ENCODE data around the gene COL23A1. TPM values are rescaled to one million over a fixed set of nuclear protein-coding genes. Genes with fewer than 3 reads are reported as not detected.
A peak's percentile ranks its signal among the peaks of the same experiment; 100 is the strongest.

The COL23A1 gene
- total RNA-seq, 1 donor from 2014 or later = 75.2 TPM

DNA sequence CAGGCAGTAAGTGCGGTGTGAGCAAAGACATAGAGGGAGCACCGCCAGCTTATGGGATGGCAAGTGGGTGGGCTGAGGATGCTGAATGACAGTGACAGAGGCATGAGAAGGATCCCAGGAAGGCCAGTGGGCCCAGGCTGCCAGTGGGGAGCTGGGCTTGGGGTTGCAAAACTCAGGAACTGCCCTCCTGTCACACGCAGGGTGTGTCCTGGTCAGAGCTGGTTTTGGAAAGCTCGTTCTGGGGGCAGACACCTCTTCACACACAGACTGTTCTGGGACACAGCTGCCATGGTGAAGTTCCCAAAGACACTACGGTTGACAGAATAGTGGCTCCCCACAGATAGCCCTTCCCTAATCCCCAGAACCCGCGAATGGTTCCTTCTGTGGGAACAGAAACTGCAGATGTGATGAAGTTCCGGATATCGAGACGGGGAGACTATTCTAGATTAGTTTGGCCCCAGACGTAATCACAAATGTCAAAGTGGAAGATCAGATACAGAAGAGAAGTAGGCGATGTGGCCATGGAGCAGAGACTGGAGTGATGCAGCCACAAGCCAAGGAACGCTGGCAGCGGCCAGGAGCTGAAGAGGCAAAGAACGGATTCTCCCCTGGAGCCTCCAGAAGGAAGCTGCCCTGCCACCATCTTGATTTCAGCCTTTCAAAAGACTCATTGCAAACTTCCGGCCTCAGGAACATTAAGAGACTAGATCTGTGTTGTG lies 159.0 kb downstream of the COL23A1 start:
- Mint-ChIP-seq H3K27ac (ENCODE audit: unreplicated experiment) (no peak overlapping the region), H3K4me1 (ENCODE audit: unreplicated experiment) (peaks cover 60% of the 10 kb centered on the region), H3K4me3 (ENCODE audit: unreplicated experiment) (peak overlapping the region; percentile 59), H3K36me3 (ENCODE audit: low read depth, unreplicated experiment) (peaks cover 11% of the 10 kb centered on the region), H3K27me3 (ENCODE audit: unreplicated experiment) (peaks cover 24% of the 10 kb centered on the region), H3K9me3 (ENCODE audit: unreplicated experiment) (no peaks in the 10 kb centered on the region)
- no peak for DNase-seq (ENCODE audit: low spot score)
- TF ChIP-seq, protein P1, sequence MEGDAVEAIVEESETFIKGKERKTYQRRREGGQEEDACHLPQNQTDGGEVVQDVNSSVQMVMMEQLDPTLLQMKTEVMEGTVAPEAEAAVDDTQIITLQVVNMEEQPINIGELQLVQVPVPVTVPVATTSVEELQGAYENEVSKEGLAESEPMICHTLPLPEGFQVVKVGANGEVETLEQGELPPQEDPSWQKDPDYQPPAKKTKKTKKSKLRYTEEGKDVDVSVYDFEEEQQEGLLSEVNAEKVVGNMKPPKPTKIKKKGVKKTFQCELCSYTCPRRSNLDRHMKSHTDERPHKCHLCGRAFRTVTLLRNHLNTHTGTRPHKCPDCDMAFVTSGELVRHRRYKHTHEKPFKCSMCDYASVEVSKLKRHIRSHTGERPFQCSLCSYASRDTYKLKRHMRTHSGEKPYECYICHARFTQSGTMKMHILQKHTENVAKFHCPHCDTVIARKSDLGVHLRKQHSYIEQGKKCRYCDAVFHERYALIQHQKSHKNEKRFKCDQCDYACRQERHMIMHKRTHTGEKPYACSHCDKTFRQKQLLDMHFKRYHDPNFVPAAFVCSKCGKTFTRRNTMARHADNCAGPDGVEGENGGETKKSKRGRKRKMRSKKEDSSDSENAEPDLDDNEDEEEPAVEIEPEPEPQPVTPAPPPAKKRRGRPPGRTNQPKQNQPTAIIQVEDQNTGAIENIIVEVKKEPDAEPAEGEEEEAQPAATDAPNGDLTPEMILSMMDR (IDR thresholded peaks at IDR 0.05; ENCODE audit: unreplicated experiment) = no peak

DNA sequence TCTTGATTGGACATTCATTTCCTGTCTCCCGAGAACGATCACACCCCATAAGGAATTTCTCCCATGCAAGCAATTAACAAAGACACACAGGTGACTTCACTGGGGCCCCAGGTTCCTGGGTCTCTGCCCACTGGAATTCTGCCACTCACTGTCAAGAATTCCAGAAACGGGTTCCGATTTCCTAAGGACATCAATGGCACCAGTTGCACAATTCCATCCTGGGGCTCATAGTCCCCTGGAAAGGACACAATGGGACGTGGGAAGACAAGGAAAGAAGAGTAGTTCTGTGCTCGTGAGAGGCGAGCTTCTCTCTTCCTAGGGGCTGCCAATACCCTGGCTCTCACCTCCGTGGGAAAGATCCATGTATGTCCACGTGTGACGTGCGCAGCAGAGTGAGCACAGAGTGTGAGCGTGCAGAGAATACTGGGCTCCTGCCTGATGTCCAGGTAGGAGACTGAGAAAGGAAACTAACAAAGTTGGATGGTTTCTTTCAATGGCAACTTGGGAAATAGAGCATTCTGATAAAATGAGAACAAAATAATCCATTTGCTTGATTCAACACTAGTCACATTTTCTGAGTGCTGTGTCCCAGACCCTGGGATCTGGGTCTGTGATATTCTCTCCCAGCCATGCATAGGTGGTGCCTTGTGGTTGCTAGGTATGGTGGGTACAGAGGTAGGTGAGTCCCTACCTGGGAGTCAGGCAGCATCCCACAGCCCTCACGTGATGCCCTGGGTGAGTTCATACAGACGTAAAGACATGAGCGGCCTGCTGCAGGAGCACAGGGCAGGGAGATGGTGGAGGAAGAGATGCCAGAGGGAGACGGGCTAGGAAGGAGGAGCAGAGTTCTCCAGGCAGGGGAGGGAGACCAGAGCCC lies 159.8 kb downstream of the COL23A1 start:
- DNase-seq (ENCODE audit: low spot score) = no peak
- Mint-ChIP-seq H3K4me3 (ENCODE audit: unreplicated experiment) (peak overlapping the region; percentile 59), H3K4me1 (ENCODE audit: unreplicated experiment) (peaks cover 63% of the 10 kb centered on the region), H3K27ac (ENCODE audit: unreplicated experiment) (peak overlapping the region; percentile 30), H3K9me3 (ENCODE audit: unreplicated experiment) (no peaks in the 10 kb centered on the region), H3K36me3 (ENCODE audit: low read depth, unreplicated experiment) (peaks cover 8% of the 10 kb centered on the region), H3K27me3 (ENCODE audit: unreplicated experiment) (peaks cover 23% of the 10 kb centered on the region)
- TF ChIP-seq, protein P1 (IDR thresholded peaks at IDR 0.05; ENCODE audit: unreplicated experiment) = no peak

DNA sequence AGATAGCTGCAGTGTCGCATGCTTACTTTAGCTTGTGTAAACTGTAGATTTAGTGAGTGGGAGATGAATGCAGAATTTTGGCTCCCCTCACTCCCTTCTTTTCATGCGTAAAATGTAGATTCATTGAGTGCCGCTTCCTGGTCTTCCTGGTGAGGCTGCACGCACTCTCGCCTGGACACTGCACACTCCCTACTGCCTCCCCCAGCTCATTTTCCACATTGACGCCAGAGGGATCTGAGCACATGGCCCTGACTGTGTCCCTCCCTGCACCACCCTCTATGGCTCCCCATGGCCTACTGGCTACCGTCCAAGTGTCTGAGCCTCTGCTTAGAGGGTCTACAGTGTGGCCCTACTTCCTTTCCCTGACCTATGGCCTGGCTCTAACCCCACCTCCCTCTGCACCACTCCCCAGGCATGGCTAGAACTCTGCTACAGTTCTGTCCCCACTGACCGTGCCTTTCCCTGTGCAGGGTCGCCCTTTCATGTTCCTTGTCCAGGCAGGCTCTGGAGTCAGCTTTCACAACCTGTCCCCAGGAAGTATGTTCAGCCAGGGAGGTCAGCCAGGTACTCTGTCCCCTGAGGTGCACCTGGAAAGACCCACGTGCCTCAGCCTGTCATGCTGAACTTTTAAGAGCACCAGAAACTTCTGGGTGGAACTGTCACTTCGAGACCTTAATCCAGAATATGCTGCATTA lies 160.6 kb downstream of the COL23A1 start:
- H3K27ac Mint-ChIP-seq (ENCODE audit: unreplicated experiment) = peak overlapping the region; percentile 57
- no peaks in the 10 kb centered on the region for H3K9me3 Mint-ChIP-seq (ENCODE audit: unreplicated experiment)
- TF ChIP-seq, protein P1 (IDR thresholded peaks at IDR 0.05; ENCODE audit: unreplicated experiment) = no peak
- H3K27me3 Mint-ChIP-seq (ENCODE audit: unreplicated experiment) = peaks cover 23% of the 10 kb centered on the region
- H3K36me3 Mint-ChIP-seq (ENCODE audit: low read depth, unreplicated experiment) = peaks cover 8% of the 10 kb centered on the region
- H3K4me3 Mint-ChIP-seq (ENCODE audit: unreplicated experiment) = no peak overlapping the region
- DNase-seq (ENCODE audit: low spot score) = no peak
- H3K4me1 Mint-ChIP-seq (ENCODE audit: unreplicated experiment) = peaks cover 59% of the 10 kb centered on the region

DNA sequence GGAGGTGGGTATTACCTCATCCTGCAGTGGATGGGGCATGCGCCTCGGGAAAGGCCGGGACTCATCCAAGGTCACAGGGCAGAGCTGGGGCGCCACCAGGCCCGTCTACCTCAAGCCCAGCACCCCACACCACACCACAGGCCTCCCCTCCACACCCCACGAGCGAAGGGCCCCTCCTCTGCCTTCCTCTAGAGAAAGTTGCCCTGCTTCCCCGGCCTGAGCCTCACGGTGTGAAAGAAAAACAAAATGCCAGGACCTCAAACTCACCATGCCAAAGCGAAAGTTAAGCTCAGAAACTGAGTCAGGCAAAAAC lies 161.1 kb downstream of the COL23A1 start:
- H3K36me3 Mint-ChIP-seq (ENCODE audit: low read depth, unreplicated experiment) = peaks cover 8% of the 10 kb centered on the region
- H3K4me1 Mint-ChIP-seq (ENCODE audit: unreplicated experiment) = peaks cover 60% of the 10 kb centered on the region
- DNase-seq (ENCODE audit: low spot score) = no peak
- H3K27me3 Mint-ChIP-seq (ENCODE audit: unreplicated experiment) = peaks cover 23% of the 10 kb centered on the region
- peak overlapping the region; percentile 74 for H3K27ac Mint-ChIP-seq (ENCODE audit: unreplicated experiment)
- TF ChIP-seq, protein P1 (IDR thresholded peaks at IDR 0.05; ENCODE audit: unreplicated experiment) = no peak
- no peaks in the 10 kb centered on the region for H3K9me3 Mint-ChIP-seq (ENCODE audit: unreplicated experiment)
- H3K4me3 Mint-ChIP-seq (ENCODE audit: unreplicated experiment) = no peak overlapping the region
